SH-SY5Y (cell line): ENCODE data around the gene CCDC71L.

Experiments
- GATA2 ChIP-seq: IDR thresholded peaks from 2 replicates; pipeline ENCODE4 v1.6.1; 2011; ENCODE audit warnings: mild to moderate bottlenecking, low read depth, low read length
- GATA3 ChIP-seq: IDR thresholded peaks from 2 replicates; pipeline ENCODE4 v1.6.1; 2011; ENCODE audit warnings: low read depth, mild to moderate bottlenecking, low read length, moderate library complexity

CCDC71L gene

GRCh38 chr7:106620034-106620433 is 40.9 kb downstream of the CCDC71L start:
- TF ChIP-seq GATA3 (no peak), GATA2 (no peak)

- TF ChIP-seq GATA2 (no peak), GATA3 (no peak)
These were observed 41.7 kb downstream of the CCDC71L start for GRCh38 chr7:106619213-106619612.

- TF ChIP-seq GATA2 (no peak), GATA3 (no peak)
These were observed 42.5 kb downstream of the CCDC71L start for GRCh38 chr7:106618480-106618879.

GRCh38 chr7:106617860-106618259 is 43.1 kb downstream of the CCDC71L start:
- TF ChIP-seq GATA3 (no peak), GATA2 (no peak)

GRCh38 chr7:106616708-106617051 is 44.3 kb downstream of the CCDC71L start:
- TF ChIP-seq GATA2 (no peak), GATA3 (no peak)

GRCh38 chr7:106615808-106616707 is 44.9 kb downstream of the CCDC71L start:
- TF ChIP-seq GATA2: no peak
- no peak for TF ChIP-seq GATA3

- TF ChIP-seq GATA2 (no peak), GATA3 (no peak)
These were observed 46.2 kb downstream of the CCDC71L start for GRCh38 chr7:106614751-106615150.

- no peak for TF ChIP-seq GATA3
These were observed 47.0 kb downstream of the CCDC71L start for GRCh38 chr7:106613848-106614560.

GRCh38 chr7:106613279-106613678 is 47.7 kb downstream of the CCDC71L start:
- TF ChIP-seq GATA3 (no peak), GATA2 (no peak)

- no peak for TF ChIP-seq GATA2
- no peak for TF ChIP-seq GATA3
These were observed 48.5 kb downstream of the CCDC71L start for GRCh38 chr7:106612432-106612831.

- no peak for TF ChIP-seq GATA3
- no peak for TF ChIP-seq GATA2
These were observed 49.0 kb downstream of the CCDC71L start for GRCh38 chr7:106611911-106612310.

- no peak for TF ChIP-seq GATA2
- TF ChIP-seq GATA3: no peak
These were observed 49.7 kb downstream of the CCDC71L start for GRCh38 chr7:106610996-106611886.

GRCh38 chr7:106609416-106609815 is 51.5 kb downstream of the CCDC71L start:
- no peak for TF ChIP-seq GATA3
- TF ChIP-seq GATA2: no peak

- TF ChIP-seq GATA2 (no peak), GATA3 (no peak)
These were observed 52.3 kb downstream of the CCDC71L start for GRCh38 chr7:106608661-106609060.
